A549 (cell line): Measurements from ENCODE around the gene CPE. TPM values are rescaled to one million over a fixed set of nuclear protein-coding genes. Genes with fewer than 3 reads are reported as not detected.

Experiments
- ATAC-seq, 2 experiments: fragments of 200-7000 bp in 1 of 2; fragments of >200 bp in 1 of 2; cut with Nextera tagmentation in 1 of 2; cut with Tn5 transposase in 1 of 2; 3 replicates each; pipeline versions ENCODE4 v1.8.0 to v1.9.1; 2018 to 2020; ENCODE audit warnings: mild to moderate bottlenecking in 1 of 2, moderate library complexity in 1 of 2
- CTCF ChIA-PET: fragments of 300-600 bp; sonication (Branson Sonifier 250); formaldehyde crosslinking; extraction: SDS; loops from one replicate; lab custom pipeline; 2021; ENCODE audit warnings: antibody characterized with exemption, inconsistent platforms; lab: Yijun Ruan, JAX
- POLR2A ChIA-PET: fragments of 350-600 bp; formaldehyde crosslinking; extraction: SDS; loops from one replicate; lab custom pipeline; 2021; ENCODE audit warnings: antibody characterized with exemption, inconsistent platforms; lab: Yijun Ruan, JAX
- DNase-seq, 2 experiments: peaks; one replicate each; pipeline versions ENCODE4 v3.0.0 to v3.0.0-alpha.2; 2011 to 2016; ENCODE audit warnings: low read depth in 1 of 2, low spot score in 1 of 2
- FAIRE-seq: peaks from 2 replicates; lab custom pipeline; 2011; peaks lifted over from hg19 to GRCh38; lab: Jason Lieb, UNC
- H3K27ac ChIP-seq, 2 experiments: fragments of >200 bp; sonication (Bioruptor Twin); formaldehyde crosslinking; 3 replicates each; pipeline ENCODE4 v1.5.1; 2016 to 2017
- H3K4me1 ChIP-seq: fragments of >200 bp; sonication (Bioruptor Twin); formaldehyde crosslinking; 3 replicates; pipeline ENCODE4 v1.6.1; 2016
- H3K4me2 ChIP-seq: fragments of >200 bp; sonication (Bioruptor Twin); formaldehyde crosslinking; 3 replicates; pipeline ENCODE4 v1.6.1; 2016
- H3K4me3 ChIP-seq: fragments of >200 bp; sonication (Bioruptor Twin); formaldehyde crosslinking; 3 replicates; pipeline ENCODE4 v1.5.1; 2016
- H3K9me3 ChIP-seq: fragments of >200 bp; sonication (Bioruptor Twin); formaldehyde crosslinking; 3 replicates; pipeline ENCODE4 v1.6.1; 2016
- ATOH8 ChIP-seq: fragments of 250-450 bp; sonication (Bioruptor Pico); IDR thresholded peaks from 2 replicates; pipeline ENCODE4 v1.5.0; 2020; ENCODE audit warnings: low read depth, mild to moderate bottlenecking, moderate library complexity
- CBX2 ChIP-seq: fragments of 200-600 bp; sonication (generic); IDR thresholded peaks from 2 replicates; pipeline ENCODE4 v1.6.1; 2016; ENCODE audit warnings: low read depth, mild to moderate bottlenecking, borderline replicate concordance
- CEBPB ChIP-seq, 2 experiments: fragments of >200 bp in 1 of 2; sonication (Bioruptor Twin) in 1 of 2; formaldehyde crosslinking in 1 of 2; IDR thresholded peaks; 2 replicates each; pipeline ENCODE4 v1.6.1; 2012 to 2016
- CHD4 ChIP-seq: fragments of 200-600 bp; sonication (generic); IDR thresholded peaks from 2 replicates; pipeline ENCODE4 v1.6.1; 2016; ENCODE audit warnings: antibody characterized with exemption, mild to moderate bottlenecking, borderline replicate concordance
- ELK1 ChIP-seq: fragments of 150-350 bp; IDR thresholded peaks from 2 replicates; pipeline ENCODE4 v1.6.1; 2014; ENCODE audit warnings: low read depth, mild to moderate bottlenecking, low read length
- ESRRA ChIP-seq: fragments of 150-350 bp; IDR thresholded peaks from 2 replicates; pipeline ENCODE4 v1.6.1; 2014; ENCODE audit warnings: mild to moderate bottlenecking, low read length, borderline replicate concordance
- FOSB ChIP-seq: fragments of 250-450 bp; sonication (Bioruptor Pico); IDR thresholded peaks from 2 replicates; pipeline ENCODE4 v1.5.0; 2020; ENCODE audit warnings: mild to moderate bottlenecking, moderate library complexity
- FOSL2 ChIP-seq, 2 experiments: fragments of 450-650 bp in 1 of 2; fragments of >200 bp in 1 of 2; sonication (Bioruptor Twin) in 1 of 2; formaldehyde crosslinking; IDR thresholded peaks; 2 replicates each; pipeline versions ENCODE4 v1.5.0 to v1.6.1; 2016 to 2020; ENCODE audit warnings: mild to moderate bottlenecking in 1 of 2, moderate library complexity in 1 of 2
- FOXS1 ChIP-seq: fragments of 250-450 bp; sonication (Bioruptor Pico); IDR thresholded peaks from 2 replicates; pipeline ENCODE4 v1.5.0; 2020; ENCODE audit warnings: mild to moderate bottlenecking, moderate library complexity
- GATA3 ChIP-seq: IDR thresholded peaks from 2 replicates; pipeline ENCODE4 v1.6.1; 2012; ENCODE audit warnings: borderline replicate concordance
- HDAC2 ChIP-seq: fragments of 200-600 bp; sonication (generic); IDR thresholded peaks from 2 replicates; pipeline ENCODE4 v1.6.1; 2016
- HEYL ChIP-seq: fragments of 250-450 bp; sonication (Bioruptor Pico); IDR thresholded peaks from 2 replicates; pipeline ENCODE4 v1.8.0; 2021; ENCODE audit warnings: mild to moderate bottlenecking, moderate library complexity
- HOXA7 ChIP-seq: fragments of 250-450 bp; sonication (Bioruptor Pico); IDR thresholded peaks from 2 replicates; pipeline ENCODE4 v1.5.0; 2020; ENCODE audit warnings: mild to moderate bottlenecking, moderate library complexity
- KDM5A ChIP-seq: fragments of 200-600 bp; sonication (generic); IDR thresholded peaks from 2 replicates; pipeline ENCODE4 v1.6.1; 2016; ENCODE audit warnings: antibody characterized with exemption, mild to moderate bottlenecking
- MAX ChIP-seq: IDR thresholded peaks from 2 replicates; pipeline ENCODE4 v1.6.1; 2012
- NPAS2 ChIP-seq: fragments of 250-450 bp; sonication (Bioruptor Pico); IDR thresholded peaks from 2 replicates; pipeline ENCODE4 v1.8.0; 2022; ENCODE audit warnings: mild to moderate bottlenecking, moderate library complexity, borderline replicate concordance
- NR3C1 ChIP-seq: fragments of >200 bp; sonication (Bioruptor Twin); formaldehyde crosslinking; IDR thresholded peaks from 3 replicates; pipeline ENCODE4 v1.6.1; 2017
- PBX3 ChIP-seq: IDR thresholded peaks from 2 replicates; pipeline ENCODE4 v1.6.1; 2012
- PHF8 ChIP-seq: fragments of 200-600 bp; sonication (generic); IDR thresholded peaks from 2 replicates; pipeline ENCODE4 v1.6.1; 2016; ENCODE audit warnings: low read depth, mild to moderate bottlenecking, antibody characterized with exemption, moderate library complexity, borderline replicate concordance
- POLR2A ChIP-seq: IDR thresholded peaks from 2 replicates; pipeline ENCODE4 v1.6.1; 2012; ENCODE audit warnings: mild to moderate bottlenecking, low read length
- POLR2AphosphoS2 ChIP-seq: conservative IDR thresholded peaks from 2 replicates; pipeline ENCODE4 v1.6.1; 2012; ENCODE audit warnings: low read length, improper control_type of control experiment, inconsistent platforms
- RFX5 ChIP-seq: fragments of 450-650 bp; IDR thresholded peaks from 2 replicates; pipeline ENCODE4 v1.7.1; 2014; ENCODE audit warnings: antibody characterized with exemption, mild to moderate bottlenecking, moderate library complexity
- TFCP2L1 ChIP-seq: fragments of 250-450 bp; sonication (Bioruptor Pico); IDR thresholded peaks from 2 replicates; pipeline ENCODE4 v1.5.0; 2021; ENCODE audit warnings: mild to moderate bottlenecking
- TP53 ChIP-seq: fragments of 250-450 bp; sonication (Bioruptor Pico); IDR thresholded peaks from 2 replicates; pipeline ENCODE4 v1.5.0; 2021; ENCODE audit warnings: mild to moderate bottlenecking, moderate library complexity
- USF2 ChIP-seq: fragments of 450-650 bp; IDR thresholded peaks from 2 replicates; pipeline ENCODE4 v1.6.1; 2014; ENCODE audit warnings: antibody characterized with exemption
- ZFP36 ChIP-seq: fragments of 450-650 bp; IDR thresholded peaks from 2 replicates; pipeline ENCODE4 v1.6.1; 2014; ENCODE audit warnings: borderline replicate concordance; ENCODE audit not compliant: partially characterized antibody
- ZNF302 ChIP-seq: fragments of 250-450 bp; sonication (Bioruptor Pico); IDR thresholded peaks from 2 replicates; pipeline ENCODE4 v1.9.0; 2021; ENCODE audit warnings: inconsistent platforms, mild to moderate bottlenecking, moderate library complexity
- ZSCAN20 ChIP-seq: fragments of 250-450 bp; sonication (Bioruptor Pico); IDR thresholded peaks from 2 replicates; pipeline ENCODE4 v1.8.0; 2022; ENCODE audit warnings: mild to moderate bottlenecking, moderate library complexity
- WGBS: methylation state at CpG from one replicate; pipeline ENCODE4 v1.1.6; 2017; ENCODE audit errors: missing lambda C conversion rate; 5-methylcytosine and 5-hydroxymethylcytosine counted together
- polyA plus RNA-seq, 4 experiments: library from polyadenylated mRNA; depleted of rRNA in 3 of 4; stranded (reverse); fragments of >200 nt; fragmentation: RNase III in 1 of 4; extraction: RNeasy Plus Mini Kit Qiagen cat#74134 plus additional on column Dnase treatment in 1 of 4; gene quantifications; 2 replicates in 3 of 4; 3 replicates in 1 of 4; pipeline ENCODE4 v1.2.3, GENCODE V29; 2011 to 2017

The CPE gene
- polyA plus RNA-seq, 2 of the 4 experiments (the other 2 are of a cell fraction) = 1.6 to 1.9 TPM

- no peak overlapping the region for H3K4me3 ChIP-seq
- no peak for FAIRE-seq
- no peaks in the 10 kb centered on the region for H3K4me1 ChIP-seq
- CTCF ChIA-PET = no interaction called here
- no peaks in the 10 kb centered on the region for H3K9me3 ChIP-seq
- TF ChIP-seq KDM5A (no peak), NR3C1 (no peak), HEYL (CRISPR knock-in tag) (no peak), USF2 (no peak), CBX2 (no peak), FOSB (no peak), POLR2AphosphoS2 (no peak), ZSCAN20 (CRISPR knock-in tag) (no peak), HOXA7 (no peak), RFX5 (no peak), HDAC2 (no peak), GATA3 (no peak)
- TF ChIP-seq, all 56 proteins: peak for 0
- WGBS = 54% methylated on average over 4 of the region's 4 CpGs
- no peak overlapping the region for H3K27ac ChIP-seq
- no peak for DNase-seq
- no peak overlapping the region for H3K4me2 ChIP-seq
- POLR2A ChIA-PET = no interaction called here
- no peak for ATAC-seq
Observed at GRCh38 chr4:165448700-165449099, 69.9 kb downstream of the CPE start.

- FAIRE-seq (no peak), DNase-seq (no peak), ATAC-seq (no peak)
- TF ChIP-seq ATOH8 (CRISPR knock-in tag) (no peak), ELK1 (no peak), ZSCAN20 (CRISPR knock-in tag) (no peak), PHF8 (no peak), NPAS2 (no peak), ESRRA (no peak), CBX2 (no peak), ZFP36 (no peak), HEYL (CRISPR knock-in tag) (no peak), TFCP2L1 (no peak), POLR2AphosphoS2 (no peak), PBX3 (no peak)
- no peak overlapping the region for H3K4me3 ChIP-seq
- POLR2A ChIA-PET = no interaction called here
- CTCF ChIA-PET = no interaction called here
- 61% methylated on average over 6 of the region's 6 CpGs for WGBS
- H3K4me1 ChIP-seq = no peaks in the 10 kb centered on the region
- H3K9me3 ChIP-seq = no peaks in the 10 kb centered on the region
- no peak overlapping the region for H3K27ac ChIP-seq
- H3K4me2 ChIP-seq = no peak overlapping the region
Observed at GRCh38 chr4:165449333-165449732, 70.5 kb downstream of the CPE start.

- no peak overlapping the region for H3K4me2 ChIP-seq
- no peak overlapping the region for H3K4me3 ChIP-seq
- POLR2A ChIA-PET = no interaction called here
- 79% methylated on average over 5 of the region's 5 CpGs for WGBS
- no peaks in the 10 kb centered on the region for H3K4me1 ChIP-seq
- FAIRE-seq = no peak
- no peak for ATAC-seq
- CTCF ChIA-PET = interaction anchor here (1.1 to 1.3 kb wide), 2 partner anchors 11 to 13 kb away, joined by 3 read pairs; no protein-coding TSS in a partner anchor
- H3K27ac ChIP-seq = no peak overlapping the region
- DNase-seq = no peak
- no peaks in the 10 kb centered on the region for H3K9me3 ChIP-seq
- TF ChIP-seq ZSCAN20 (CRISPR knock-in tag) (no peak), FOSB (no peak), MAX (no peak), ELK1 (no peak), TP53 (CRISPR knock-in tag) (no peak), HDAC2 (no peak), CEBPB (IDR thresholded peaks at IDR 0.05) (no peak), FOSL2 (IDR thresholded peaks at IDR 0.05) (no peak), FOSL2 (CRISPR knock-in tag; IDR thresholded peaks at IDR 0.05) (no peak), ATOH8 (CRISPR knock-in tag) (no peak), ZNF302 (CRISPR knock-in tag) (no peak), FOXS1 (CRISPR knock-in tag) (no peak), CHD4 (no peak), POLR2A (no peak)
Observed at GRCh38 chr4:165450871-165451270, 72.1 kb downstream of the CPE start.
